GM12878 (cell line): ENCODE results near the gene CNIH2. TPM values are rescaled to one million over a fixed set of nuclear protein-coding genes. Genes with fewer than 3 reads are reported as not detected.

Source experiments
- EP300 ChIP-seq, 2 experiments: fragments of 150-350 bp in 1 of 2; IDR thresholded peaks; 2 replicates each; pipeline ENCODE4 v1.6.1; 2011 to 2012; ENCODE audit warnings: low read depth in 2 of 2, low read length in 2 of 2, borderline replicate concordance in 1 of 2, improper control_type of control experiment in 1 of 2, inconsistent platforms in 1 of 2; ENCODE audit not compliant: control insufficient read depth in 1 of 2
- EZH2 ChIP-seq: IDR thresholded peaks from 2 replicates; pipeline ENCODE4 v1.6.1; 2012; ENCODE audit warnings: low read depth, mild to moderate bottlenecking, control low read depth, inconsistent platforms, low read length, borderline replicate concordance; ENCODE audit not compliant: control insufficient read depth
- IKZF1 ChIP-seq: fragments of 450-650 bp; conservative IDR thresholded peaks from 2 replicates; pipeline ENCODE4 v1.6.1; 2017; ENCODE audit warnings: antibody characterized with exemption, mild to moderate bottlenecking
- JUNB ChIP-seq: IDR thresholded peaks from 2 replicates; pipeline ENCODE4 v1.6.1; 2016; ENCODE audit warnings: antibody characterized with exemption, mild to moderate bottlenecking
- MEF2B ChIP-seq: fragments of 450-650 bp; IDR thresholded peaks from 2 replicates; pipeline ENCODE4 v1.6.1; 2018; ENCODE audit warnings: mild to moderate bottlenecking, moderate library complexity; ENCODE audit not compliant: partially characterized antibody, poor library complexity, severe bottlenecking
- NFIC ChIP-seq: IDR thresholded peaks from 2 replicates; pipeline ENCODE4 v1.6.1; 2012; ENCODE audit warnings: low read depth, mild to moderate bottlenecking, inconsistent platforms, low read length, moderate library complexity
- NFXL1 ChIP-seq: fragments of 450-650 bp; IDR thresholded peaks from 2 replicates; pipeline ENCODE4 v1.6.1; 2017; ENCODE audit warnings: antibody characterized with exemption, mild to moderate bottlenecking, borderline replicate concordance
- NR2C1 ChIP-seq: fragments of 450-650 bp; IDR thresholded peaks from 2 replicates; pipeline ENCODE4 v1.6.1; 2017; ENCODE audit warnings: antibody characterized with exemption, mild to moderate bottlenecking, moderate library complexity
- POLR2AphosphoS5 ChIP-seq: IDR thresholded peaks from 2 replicates; pipeline ENCODE4 v1.6.1; 2011; ENCODE audit warnings: mild to moderate bottlenecking, low read length, inconsistent platforms
- SP1 ChIP-seq: IDR thresholded peaks from one replicate; pipeline ENCODE4 v1.6.1; 2011; ENCODE audit warnings: low read depth, low read length
- STAT1 ChIP-seq: fragments of 450-650 bp; conservative IDR thresholded peaks from 2 replicates; pipeline ENCODE4 v1.6.1; 2014; ENCODE audit warnings: antibody characterized with exemption, mild to moderate bottlenecking
- ZBED1 ChIP-seq: IDR thresholded peaks from 2 replicates; pipeline ENCODE4 v1.6.1; 2016; ENCODE audit warnings: borderline replicate concordance
- ZNF274 ChIP-seq: IDR thresholded peaks from one replicate; pipeline ENCODE4 v1.8.0; 2011; ENCODE audit not compliant: insufficient read length, insufficient read depth
- ZNF622 ChIP-seq: fragments of 450-650 bp; IDR thresholded peaks from 2 replicates; pipeline ENCODE4 v1.6.1; 2017; ENCODE audit warnings: mild to moderate bottlenecking, inconsistent platforms
- polyA plus RNA-seq, 11 experiments: library from polyadenylated mRNA; depleted of rRNA in 4 of 11; unstranded in 6 of 11; stranded (reverse) in 5 of 11; fragments of >200 nt; fragmentation: Nextera tagmentation in 4 of 11; fragmentation: Illumina TruSeq in 1 of 11; extraction: Ambion mirVana in 4 of 11; extraction: Trizol in 1 of 11; gene quantifications; 1 replicate in 1 of 11; 2 replicates in 10 of 11; pipeline versions ENCODE4 v1.2.1 to v1.2.3, GENCODE V29; 2011 to 2016; ENCODE audit warnings: inconsistent platforms in 2 of 11, missing spikeins in 2 of 11, low read depth in 1 of 11
- total RNA-seq, 4 experiments: library from RNA; depleted of rRNA in 3 of 4; stranded (reverse); fragments of >200 nt in 3 of 4; fragmentation: Illumina TruSeq in 1 of 4; extraction: Trizol in 1 of 4; gene quantifications; 2 replicates each; pipeline versions ENCODE4 v1.2.1 to v1.2.3, GENCODE V29; 2013 to 2021
- TF ChIP-seq, protein P1 (sequence below): fragments of 450-650 bp; IDR thresholded peaks from 2 replicates; pipeline ENCODE4 v1.6.1; 2017; ENCODE audit warnings: borderline replicate concordance
- TF ChIP-seq, protein P2 (sequence below): IDR thresholded peaks from 2 replicates; pipeline ENCODE4 v1.6.1; 2011; ENCODE audit warnings: borderline replicate concordance, low read depth, mild to moderate bottlenecking, moderate library complexity, low read length; ENCODE audit not compliant: insufficient read depth, poor library complexity, severe bottlenecking
- TF ChIP-seq, protein P3 (sequence below): fragments of 450-650 bp; IDR thresholded peaks from 2 replicates; pipeline ENCODE4 v1.6.1; 2016; ENCODE audit warnings: mild to moderate bottlenecking
- TF ChIP-seq, protein P4 (sequence below): IDR thresholded peaks from 2 replicates; pipeline ENCODE4 v1.6.1; 2012; ENCODE audit warnings: improper control_type of control experiment, low read depth, low read length; ENCODE audit not compliant: insufficient replicate concordance

The CNIH2 gene
- total and polyA plus RNA-seq, 10 of the 15 experiments (the other 5 are each of a cell fraction or from before 2014, with no cell fraction given), result 0.07 to 1.3 (median 0.68) TPM; not detected in 2

DNA sequence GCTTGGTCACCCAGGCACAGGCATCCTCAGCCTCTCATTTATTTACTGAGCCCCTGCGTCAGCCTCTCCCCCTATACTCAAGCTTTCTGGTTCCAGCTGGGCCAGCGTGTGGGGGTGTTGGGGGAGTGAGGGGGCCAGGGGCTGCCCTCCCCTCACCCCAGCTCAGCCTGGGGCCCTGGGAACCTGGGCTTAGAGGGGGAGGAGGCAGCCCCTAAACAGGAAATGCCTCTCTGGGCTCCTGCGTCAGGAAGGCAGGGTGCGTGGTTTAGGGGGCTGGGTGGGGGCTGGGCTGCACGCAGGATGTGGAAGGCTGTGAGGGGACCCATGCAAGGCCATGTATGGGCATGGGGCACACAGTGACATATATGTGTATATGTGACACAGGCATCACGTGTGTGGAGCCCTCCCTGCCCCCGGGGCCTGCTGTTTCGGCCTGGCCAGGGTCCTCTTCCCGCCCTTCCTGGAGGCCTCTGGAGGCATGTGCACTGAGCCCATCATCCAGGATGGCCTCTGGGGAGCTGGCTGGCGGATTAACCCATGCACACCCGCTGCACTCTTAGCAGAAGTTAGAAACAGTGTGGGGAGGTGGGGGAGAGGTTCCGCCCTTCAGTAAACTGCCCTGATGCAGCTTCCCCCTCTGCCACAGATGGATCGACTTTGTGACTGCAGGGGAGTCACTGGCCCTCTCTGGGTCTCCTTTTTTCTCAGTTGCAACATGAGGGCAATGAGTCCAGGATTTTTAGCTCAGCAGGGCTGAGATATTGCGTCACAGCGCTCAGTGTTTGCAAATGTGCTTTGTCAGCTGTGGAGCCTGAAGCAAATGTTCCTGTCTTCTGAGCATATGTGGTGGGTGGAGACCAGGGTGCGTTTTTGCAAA lies 40.0 kb downstream of the CNIH2 start (continued):
- TF ChIP-seq, protein P1, sequence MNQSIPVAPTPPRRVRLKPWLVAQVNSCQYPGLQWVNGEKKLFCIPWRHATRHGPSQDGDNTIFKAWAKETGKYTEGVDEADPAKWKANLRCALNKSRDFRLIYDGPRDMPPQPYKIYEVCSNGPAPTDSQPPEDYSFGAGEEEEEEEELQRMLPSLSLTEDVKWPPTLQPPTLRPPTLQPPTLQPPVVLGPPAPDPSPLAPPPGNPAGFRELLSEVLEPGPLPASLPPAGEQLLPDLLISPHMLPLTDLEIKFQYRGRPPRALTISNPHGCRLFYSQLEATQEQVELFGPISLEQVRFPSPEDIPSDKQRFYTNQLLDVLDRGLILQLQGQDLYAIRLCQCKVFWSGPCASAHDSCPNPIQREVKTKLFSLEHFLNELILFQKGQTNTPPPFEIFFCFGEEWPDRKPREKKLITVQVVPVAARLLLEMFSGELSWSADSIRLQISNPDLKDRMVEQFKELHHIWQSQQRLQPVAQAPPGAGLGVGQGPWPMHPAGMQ, result no peak
- TF ChIP-seq SP1 (peak; percentile 49), NFIC (no peak), ZNF622 (no peak), ZNF274 (no peak), NR2C1 (no peak), NFXL1 (no peak), EP300 (IDR thresholded peaks at IDR 0.05; ENCODE audit: borderline replicate concordance in 1 of 2, control insufficient read depth in 1 of 2, low read depth in 2 of 2, low read length in 2 of 2) (no peak), POLR2AphosphoS5 (no peak), STAT1 (no peak), IKZF1 (peak; percentile 25; the same call in 1 of the 2 replicates), EZH2 (no peak), ZBED1 (no peak), JUNB (no peak), MEF2B (peak; percentile 24)
- TF ChIP-seq, protein P2, sequence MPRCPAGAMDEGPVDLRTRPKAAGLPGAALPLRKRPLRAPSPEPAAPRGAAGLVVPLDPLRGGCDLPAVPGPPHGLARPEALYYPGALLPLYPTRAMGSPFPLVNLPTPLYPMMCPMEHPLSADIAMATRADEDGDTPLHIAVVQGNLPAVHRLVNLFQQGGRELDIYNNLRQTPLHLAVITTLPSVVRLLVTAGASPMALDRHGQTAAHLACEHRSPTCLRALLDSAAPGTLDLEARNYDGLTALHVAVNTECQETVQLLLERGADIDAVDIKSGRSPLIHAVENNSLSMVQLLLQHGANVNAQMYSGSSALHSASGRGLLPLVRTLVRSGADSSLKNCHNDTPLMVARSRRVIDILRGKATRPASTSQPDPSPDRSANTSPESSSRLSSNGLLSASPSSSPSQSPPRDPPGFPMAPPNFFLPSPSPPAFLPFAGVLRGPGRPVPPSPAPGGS, result no peak
- TF ChIP-seq, protein P3, sequence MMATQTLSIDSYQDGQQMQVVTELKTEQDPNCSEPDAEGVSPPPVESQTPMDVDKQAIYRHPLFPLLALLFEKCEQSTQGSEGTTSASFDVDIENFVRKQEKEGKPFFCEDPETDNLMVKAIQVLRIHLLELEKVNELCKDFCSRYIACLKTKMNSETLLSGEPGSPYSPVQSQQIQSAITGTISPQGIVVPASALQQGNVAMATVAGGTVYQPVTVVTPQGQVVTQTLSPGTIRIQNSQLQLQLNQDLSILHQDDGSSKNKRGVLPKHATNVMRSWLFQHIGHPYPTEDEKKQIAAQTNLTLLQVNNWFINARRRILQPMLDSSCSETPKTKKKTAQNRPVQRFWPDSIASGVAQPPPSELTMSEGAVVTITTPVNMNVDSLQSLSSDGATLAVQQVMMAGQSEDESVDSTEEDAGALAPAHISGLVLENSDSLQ, result no peak
- TF ChIP-seq, protein P4, sequence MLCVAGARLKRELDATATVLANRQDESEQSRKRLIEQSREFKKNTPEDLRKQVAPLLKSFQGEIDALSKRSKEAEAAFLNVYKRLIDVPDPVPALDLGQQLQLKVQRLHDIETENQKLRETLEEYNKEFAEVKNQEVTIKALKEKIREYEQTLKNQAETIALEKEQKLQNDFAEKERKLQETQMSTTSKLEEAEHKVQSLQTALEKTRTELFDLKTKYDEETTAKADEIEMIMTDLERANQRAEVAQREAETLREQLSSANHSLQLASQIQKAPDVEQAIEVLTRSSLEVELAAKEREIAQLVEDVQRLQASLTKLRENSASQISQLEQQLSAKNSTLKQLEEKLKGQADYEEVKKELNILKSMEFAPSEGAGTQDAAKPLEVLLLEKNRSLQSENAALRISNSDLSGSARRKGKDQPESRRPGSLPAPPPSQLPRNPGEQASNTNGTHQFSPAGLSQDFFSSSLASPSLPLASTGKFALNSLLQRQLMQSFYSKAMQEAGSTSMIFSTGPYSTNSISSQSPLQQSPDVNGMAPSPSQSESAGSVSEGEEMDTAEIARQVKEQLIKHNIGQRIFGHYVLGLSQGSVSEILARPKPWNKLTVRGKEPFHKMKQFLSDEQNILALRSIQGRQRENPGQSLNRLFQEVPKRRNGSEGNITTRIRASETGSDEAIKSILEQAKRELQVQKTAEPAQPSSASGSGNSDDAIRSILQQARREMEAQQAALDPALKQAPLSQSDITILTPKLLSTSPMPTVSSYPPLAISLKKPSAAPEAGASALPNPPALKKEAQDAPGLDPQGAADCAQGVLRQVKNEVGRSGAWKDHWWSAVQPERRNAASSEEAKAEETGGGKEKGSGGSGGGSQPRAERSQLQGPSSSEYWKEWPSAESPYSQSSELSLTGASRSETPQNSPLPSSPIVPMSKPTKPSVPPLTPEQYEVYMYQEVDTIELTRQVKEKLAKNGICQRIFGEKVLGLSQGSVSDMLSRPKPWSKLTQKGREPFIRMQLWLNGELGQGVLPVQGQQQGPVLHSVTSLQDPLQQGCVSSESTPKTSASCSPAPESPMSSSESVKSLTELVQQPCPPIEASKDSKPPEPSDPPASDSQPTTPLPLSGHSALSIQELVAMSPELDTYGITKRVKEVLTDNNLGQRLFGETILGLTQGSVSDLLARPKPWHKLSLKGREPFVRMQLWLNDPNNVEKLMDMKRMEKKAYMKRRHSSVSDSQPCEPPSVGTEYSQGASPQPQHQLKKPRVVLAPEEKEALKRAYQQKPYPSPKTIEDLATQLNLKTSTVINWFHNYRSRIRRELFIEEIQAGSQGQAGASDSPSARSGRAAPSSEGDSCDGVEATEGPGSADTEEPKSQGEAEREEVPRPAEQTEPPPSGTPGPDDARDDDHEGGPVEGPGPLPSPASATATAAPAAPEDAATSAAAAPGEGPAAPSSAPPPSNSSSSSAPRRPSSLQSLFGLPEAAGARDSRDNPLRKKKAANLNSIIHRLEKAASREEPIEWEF, result no peak
